KOPT-K1 (cell line): ENCODE measurements around the gene FSTL1.

ENCODE experiments used
- H3K27ac ChIP-seq: fragments of 200-600 bp; sonication (generic); 2 replicates; pipeline ENCODE4 v1.5.1; 2016; ENCODE audit warnings: antibody characterized with exemption, mild to moderate bottlenecking, low read depth, low read length; ENCODE audit not compliant: poor library complexity, severe bottlenecking
- H3K36me3 ChIP-seq: fragments of 200-600 bp; sonication (generic); 2 replicates; pipeline ENCODE4 v1.5.1; 2017; ENCODE audit warnings: antibody characterized with exemption, mild to moderate bottlenecking, low read length, moderate library complexity; ENCODE audit not compliant: insufficient read depth
- H3K9me3 ChIP-seq: fragments of 200-600 bp; sonication (generic); 2 replicates; pipeline ENCODE4 v1.5.1; 2017; ENCODE audit warnings: antibody characterized with exemption, low read length, mild to moderate bottlenecking; ENCODE audit not compliant: insufficient read depth, poor library complexity, severe bottlenecking

FSTL1 gene

DNA sequence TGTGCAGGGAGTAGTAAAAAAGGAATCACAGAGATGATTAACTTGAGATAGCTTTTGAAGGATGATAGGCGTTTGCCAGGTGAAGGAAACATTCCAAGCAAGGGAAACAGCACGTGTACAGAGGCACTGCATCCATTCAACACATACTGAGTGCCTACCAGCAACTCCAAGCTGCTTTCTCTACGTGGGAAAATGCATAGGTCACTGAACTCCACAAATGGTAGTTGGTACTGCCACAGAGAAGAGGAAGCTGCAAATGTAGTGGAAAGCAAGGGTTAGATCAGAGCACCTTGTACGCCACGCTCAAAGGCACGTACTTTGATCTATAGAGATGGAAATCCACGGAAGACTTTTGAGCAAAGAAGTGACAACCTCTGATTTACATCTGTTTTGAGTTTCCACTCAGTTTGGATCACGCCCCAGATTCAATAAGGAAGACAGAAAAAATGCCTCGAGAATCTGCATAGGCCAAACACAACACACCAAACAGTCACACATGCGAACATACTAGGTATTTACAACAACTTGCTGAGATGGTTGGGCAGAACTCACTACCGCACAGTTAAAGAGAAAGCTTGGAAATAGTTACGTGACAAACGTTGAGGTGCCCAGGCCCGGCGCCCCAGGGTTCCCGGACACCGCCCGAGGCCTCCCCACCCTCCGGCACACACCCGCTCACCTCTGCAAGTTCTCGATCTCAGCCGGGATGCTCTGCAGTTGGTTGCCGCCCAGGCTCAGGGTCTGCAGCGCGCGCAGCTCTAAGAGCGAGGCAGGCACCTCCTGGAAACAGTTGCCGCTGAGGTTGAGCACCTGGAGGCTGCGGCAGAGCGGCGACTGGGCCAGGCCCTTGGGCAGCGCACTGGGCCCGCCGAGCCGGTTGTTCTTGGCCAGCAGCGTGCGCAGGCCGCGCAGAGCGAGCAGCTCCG, 102.5 kb downstream of the FSTL1 start:
- H3K36me3 ChIP-seq: peaks cover 30% of the 10 kb centered on the region
- peak overlapping the region; percentile 92 for H3K27ac ChIP-seq
- no peaks in the 10 kb centered on the region for H3K9me3 ChIP-seq

DNA sequence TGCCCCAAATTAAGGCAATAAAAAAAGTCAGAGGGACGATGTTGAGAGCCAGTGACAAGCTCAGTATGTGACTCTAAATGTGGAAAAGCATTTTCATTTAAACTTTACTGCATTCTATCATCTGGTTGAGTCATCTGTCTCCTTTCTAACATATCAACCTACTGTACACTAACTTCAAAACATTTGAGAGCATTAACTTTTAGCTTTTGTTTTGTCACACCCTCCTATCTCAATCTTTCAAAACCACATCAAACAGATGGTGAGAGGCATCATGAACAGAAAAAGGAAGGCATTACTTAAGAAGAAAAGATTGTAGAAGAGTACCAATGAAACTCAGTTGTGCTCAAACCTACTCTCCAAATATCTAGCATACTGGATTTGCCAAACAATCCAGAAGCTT, 106.4 kb downstream of the FSTL1 start:
- no peak overlapping the region for H3K27ac ChIP-seq

More for the DNA sequence above, 106.4 kb downstream of the FSTL1 start:
- peaks cover 37% of the 10 kb centered on the region for H3K9me3 ChIP-seq
- peaks cover 67% of the 10 kb centered on the region for H3K36me3 ChIP-seq
